SHP77 (cell line): Measurements from ENCODE around the gene RAB27A.

Source experiments
- DNase-seq, 2 experiments: peaks; one replicate each; lab custom pipeline; 2025; lab: John Stamatoyannopoulos, UW

Gene RAB27A

DNA sequence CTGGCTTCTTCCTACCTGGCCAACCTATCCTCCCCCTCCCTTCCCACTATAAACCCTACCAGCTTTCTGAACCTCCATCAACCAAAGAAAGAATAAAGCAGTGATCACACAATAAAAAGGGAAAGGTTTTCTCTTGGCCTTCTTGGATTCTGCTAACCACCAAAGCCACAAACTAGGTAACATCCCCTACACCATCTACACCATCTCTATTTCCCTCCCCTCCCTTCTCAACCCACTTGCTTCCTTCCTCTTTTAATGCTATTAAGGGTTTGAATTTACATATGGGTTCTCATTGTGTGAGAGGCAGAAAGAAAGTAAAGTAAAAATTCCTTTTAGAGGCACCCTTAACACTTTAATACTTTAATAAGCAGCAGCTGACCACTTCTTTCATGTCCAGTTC, 67.0 kb downstream of the RAB27A start:
- no peak for DNase-seq

DNA sequence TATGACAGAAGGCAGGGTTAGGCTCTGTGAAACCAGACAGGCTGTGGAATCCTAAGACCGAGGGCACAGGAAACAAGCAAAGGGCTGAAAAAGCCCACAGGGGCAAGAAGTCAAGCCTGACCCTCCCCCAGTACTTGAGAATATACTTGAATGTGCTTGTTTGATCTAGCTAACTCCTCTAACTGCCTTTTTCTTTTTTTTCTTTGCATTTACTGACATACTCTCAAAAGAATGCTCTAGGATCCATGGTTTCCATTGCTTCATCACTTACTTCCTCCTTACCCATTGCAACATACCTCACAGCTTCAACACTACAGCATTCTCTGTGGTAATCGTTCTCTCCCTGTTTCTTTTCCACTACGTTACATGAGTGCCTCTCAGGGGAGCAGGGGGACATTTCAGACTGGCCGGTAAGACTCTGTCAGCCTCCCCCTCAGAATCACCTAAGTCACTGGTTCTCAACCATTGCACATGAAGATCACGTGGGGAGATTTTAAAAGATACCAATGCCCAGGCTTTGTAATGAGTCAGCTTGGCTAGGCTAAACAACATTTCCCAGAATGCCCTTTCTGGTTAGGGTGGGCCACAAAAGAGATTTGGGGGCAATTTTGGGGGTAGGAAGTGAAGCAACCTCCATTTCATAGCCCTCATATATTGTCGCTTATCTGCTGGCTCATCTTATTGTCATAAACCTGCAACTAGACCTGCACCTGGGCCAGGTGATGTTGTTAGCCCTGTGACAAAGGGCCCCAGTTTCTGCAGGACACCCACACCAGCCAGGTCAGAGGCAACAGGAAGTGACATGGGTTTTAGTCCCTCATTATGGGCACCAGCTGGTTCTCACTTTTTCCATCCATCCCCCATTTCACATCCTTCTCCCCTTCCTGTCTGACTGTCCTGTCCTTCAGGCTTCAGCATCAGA, 68.3 kb downstream of the RAB27A start:
- no peak for DNase-seq

DNA sequence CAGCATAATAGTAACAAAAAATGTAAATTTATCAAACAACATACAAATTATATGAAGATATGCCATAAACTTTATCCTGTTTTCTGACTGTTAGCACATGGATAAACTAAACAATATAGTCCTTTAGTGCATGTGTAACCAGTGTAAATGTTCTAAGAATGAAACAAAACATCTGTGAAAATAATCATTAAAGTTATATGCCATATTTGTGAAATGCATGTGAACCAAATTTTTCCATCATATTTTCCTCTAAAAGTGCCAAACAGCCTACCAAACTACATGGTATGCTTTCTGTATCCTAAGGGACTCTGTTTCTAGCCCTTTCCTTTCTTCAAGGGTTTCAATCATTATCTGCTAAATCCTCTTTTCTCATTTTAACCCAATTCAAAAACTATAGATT, 69.0 kb downstream of the RAB27A start:
- no peak for DNase-seq

DNA sequence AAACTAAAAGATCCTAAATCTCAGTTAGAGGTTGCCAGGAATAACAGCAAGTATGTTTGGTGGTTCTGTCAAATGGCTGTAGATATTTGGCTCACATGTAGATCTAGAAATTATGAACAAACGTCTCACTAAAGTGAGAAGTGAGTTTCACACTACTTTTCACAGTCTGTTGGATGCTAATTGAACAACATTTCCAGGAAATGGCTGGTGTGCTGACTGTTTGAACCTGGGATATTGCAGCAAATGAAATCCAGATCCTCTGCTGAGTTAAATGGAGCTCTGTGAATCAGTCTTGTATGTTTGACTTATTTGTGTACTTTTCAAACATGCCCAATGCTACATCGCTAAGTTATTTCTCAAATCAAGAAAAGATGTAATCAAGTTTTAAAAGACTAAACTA, 71.6 kb downstream of the RAB27A start:
- DNase-seq, result no peak

DNA sequence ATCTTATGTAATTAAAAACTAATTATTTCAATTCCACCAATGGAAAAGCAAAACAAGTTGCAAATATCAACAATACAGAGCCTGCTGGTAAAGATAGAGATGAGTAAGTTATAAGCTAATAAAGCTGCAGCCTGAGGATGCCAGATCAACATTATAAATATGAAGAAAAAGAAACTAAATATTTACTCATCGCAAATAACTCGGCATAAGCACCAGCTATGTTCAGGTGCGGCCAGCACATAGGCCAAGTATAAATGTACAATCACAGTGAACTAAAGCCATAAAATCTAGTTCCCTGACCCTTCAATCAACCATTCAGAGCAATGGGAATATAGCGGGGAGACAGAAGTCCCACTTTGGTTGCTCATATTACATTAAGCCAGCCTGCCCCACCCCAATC, 85.1 kb downstream of the RAB27A start:
- DNase-seq, result no peak

DNA sequence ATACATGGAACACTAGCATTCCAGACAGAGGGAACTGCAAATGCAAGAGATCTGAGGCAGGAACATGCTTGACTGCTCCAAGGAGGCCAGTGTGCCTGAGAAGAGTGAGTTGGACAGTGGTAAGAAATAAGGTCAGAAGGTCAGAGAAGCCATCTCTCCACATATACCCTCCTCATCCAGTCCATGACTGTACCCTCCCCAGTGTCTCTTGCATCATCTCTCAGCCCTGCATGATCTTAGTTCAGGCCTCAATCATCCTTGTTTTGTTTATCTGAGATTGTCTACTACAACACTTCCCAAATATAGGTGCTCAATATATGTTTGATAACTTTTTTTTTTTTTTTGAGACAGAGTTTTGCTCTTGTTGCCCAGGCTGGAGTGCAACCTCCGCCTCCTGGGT, 87.4 kb downstream of the RAB27A start:
- no peak for DNase-seq

DNA sequence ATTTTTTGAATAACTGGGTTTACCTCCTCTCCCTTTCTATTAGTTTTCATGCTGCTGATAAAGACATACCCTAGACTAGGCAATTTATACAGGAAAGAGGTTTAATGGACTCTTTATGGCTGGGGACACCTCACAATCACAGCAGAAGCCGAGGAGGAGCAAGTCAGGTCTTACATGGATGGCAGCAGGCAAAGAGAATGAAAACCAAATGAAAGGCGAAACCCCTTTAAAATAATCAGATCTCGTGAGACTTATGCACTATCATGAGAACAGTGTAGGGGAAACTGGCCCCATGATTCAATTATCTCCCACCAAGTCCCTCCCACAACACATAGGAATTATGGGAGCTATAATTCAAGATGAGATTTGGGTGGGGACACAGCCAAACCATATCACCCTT, 90.9 kb downstream of the RAB27A start:
- no peak for DNase-seq

DNA sequence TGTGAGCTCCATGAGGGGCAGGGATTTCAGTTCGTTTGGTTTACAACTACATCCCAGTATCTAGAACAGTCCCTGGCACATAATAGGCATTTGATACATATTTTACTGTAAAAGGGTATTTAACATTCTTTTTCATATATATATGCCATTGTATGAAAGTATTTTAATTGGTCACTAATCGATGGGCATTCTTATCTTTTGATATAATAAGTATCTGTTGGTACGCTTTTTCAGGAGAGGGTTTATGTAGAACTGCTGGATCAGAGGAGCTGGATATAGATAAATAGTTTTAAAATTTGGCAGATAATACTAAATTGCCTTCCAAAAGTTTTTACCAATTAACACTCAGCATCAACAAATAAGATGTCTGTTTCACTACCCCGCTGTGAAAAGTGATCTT, 91.9 kb downstream of the RAB27A start:
- no peak for DNase-seq

DNA sequence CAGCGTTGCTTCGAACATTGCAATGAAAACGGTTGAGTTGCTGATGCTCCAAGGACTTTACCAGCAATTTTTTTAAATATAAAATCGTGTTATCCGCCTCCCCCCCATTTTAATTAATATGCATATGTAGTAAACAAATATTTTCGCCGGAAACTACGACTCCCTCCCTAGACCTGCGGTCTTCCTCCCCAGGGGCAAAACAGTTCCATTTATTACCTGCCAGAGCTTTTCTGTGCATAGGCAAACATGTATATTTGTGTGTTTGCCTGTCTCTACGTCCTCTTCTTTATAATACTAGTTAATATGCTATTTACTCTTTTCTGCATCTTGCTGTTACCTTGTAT, 92.3 kb downstream of the RAB27A start:
- DNase-seq, result no peak

DNA sequence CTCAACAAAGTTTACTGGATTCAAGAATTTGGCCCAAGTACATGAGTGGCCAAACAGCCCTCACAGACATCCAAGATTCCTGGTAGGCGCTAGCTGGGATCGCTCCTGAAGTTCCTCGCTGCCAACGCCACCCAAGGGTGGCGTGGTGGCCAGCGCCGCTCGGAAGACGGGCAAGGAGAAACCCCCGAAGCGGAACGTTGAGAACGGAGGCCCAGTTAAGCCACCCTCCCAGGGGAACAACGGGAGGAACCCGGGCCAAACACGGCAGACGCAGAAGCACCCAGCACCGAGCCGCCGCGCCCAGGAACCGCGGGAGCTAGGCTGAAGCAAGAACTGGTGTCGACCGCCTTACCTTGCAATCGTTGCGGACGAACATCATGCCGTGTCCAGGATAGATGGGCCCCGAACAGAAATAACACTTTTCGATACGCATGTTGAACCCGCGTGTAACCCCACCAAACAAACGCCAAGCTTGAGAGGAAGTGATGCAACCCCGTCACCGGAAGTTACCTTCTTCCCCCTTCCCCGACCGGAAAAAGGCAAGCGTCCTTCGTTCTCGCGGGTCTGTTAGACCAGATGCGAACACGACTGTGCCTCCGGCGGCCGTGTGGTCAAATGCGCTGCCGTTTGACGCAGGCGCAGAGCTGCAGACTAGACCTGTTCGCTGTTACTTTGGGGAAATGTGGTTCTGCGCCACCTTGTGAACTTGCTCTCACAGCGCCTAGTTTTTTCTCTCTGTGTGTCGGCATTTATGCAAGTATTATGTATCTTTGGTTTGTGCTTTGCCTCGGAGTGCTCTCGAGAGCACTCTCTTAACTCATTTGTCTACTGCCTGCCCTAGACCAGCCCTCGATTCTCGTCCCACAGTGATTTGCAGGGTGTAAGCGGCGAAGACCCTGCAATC, 92.9 kb downstream of the RAB27A start, which contains the start of gene RSL24D1:
RSL24D1 (minus strand) TSS at position 484 of the 904 bp plus-strand sequence; CDS start at position 433, 51 bp downstream.
- peak; percentile 97 to 98 for DNase-seq

DNA sequence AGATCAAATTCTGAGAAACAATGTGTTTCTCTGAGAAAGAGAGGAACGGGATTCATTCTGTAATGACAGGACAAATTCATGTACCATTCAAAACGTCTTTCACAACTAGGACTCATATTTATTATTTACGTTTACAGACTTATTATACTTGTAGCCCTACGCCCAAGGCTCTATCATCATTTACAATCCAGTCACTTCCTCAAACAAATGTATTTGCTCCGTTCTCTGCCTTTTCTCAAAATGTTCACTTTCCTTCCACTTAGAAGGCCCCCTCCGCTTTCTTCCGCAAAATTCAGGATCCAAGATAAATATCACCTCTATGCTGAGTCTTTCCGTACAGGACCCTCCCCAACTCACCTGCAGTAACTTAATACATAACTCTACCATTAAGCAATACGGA, 93.6 kb downstream of the RAB27A start:
- DNase-seq, result no peak

DNA sequence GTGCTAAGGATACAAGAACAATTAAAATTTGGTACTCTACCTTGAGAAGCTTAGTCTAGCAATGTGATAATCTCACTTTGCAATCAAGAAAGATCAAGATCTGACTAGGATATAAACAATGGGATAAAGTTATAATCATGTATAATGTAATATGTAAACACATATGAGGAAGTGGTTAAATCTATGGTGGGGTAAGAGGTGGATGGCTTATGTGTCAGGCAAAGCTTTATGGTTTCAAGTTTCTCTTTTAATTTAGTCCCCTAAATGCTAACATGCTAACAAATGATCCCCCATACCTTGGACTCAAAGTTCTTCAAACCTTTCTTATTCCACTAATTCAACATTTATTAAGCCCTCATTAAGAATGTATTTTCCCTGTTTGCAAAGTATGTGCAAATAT, 95.4 kb downstream of the RAB27A start:
- DNase-seq, result no peak

DNA sequence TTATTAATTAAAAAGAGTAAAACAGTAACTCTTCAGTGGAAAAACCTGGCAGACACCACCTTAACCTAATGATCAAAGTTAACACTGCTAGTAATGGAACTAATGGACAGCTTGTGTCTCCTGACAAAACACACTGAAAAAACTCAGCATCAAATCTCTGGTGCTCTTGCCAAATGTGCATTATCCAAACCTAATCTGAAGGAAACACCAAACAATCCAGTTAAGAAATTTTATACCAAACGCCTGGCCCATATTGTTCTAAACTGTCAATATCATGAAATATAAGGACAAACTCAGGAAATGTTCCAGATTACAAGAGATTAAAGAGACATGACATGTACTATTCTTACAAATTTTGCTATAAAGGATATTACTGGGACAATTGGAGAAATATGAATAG, 103.3 kb downstream of the RAB27A start:
- no peak for DNase-seq

DNA sequence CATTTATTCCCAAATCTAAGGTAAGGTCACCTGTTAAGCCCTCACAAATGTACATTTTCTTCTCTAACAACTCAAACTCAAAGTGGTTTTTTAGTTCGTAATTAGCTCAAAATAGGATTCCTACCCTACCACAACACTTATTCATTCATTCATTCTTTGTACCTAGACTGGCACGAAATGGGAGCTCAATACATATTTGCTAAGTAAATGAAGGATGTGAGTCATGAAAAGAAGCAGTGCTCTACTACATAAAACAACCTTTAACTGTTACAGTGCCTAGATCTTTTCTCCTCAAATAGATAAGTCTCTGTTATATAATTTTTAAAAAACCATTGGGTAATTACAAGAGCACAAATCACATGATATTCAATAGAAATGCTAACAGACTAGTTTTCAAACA, 105.9 kb downstream of the RAB27A start:
- no peak for DNase-seq

DNA sequence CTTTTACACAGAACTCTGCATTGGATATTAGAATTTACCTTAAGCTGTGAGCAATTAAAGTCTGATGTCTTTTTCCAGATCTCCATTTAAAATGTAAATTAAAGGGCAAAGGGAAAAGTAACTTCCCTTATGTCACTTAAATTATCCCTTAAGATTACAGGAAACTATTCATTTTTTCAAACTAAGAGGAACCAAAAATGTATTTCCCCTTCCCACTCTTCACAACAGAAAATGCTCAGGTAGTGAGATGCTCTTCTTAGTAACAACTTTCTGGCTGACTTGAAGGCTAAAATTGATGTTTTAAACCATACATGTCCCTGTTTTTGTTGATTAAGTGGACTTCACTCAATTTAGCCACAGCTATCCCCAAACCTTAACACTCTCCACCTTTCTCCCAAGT, 110.5 kb downstream of the RAB27A start:
- no peak for DNase-seq

DNA sequence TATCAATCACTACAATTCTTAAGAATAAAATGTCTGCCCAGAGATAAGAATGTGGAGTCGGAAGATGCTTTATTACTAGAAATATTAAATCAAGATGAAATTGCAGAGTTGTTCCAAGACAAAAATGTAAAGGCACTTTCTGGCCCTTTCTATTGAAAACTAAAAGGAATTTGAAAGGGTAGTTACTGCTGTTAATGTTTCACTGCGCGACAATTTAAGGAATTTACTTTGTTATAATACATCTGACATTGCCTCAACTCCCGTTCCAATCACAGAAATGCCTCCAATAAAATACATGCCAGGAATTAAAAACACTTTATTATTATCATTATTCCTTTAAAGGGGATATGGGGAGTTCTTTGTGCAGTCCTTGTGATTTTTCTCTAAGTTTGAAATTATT, 119.3 kb downstream of the RAB27A start:
- no peak for DNase-seq

DNA sequence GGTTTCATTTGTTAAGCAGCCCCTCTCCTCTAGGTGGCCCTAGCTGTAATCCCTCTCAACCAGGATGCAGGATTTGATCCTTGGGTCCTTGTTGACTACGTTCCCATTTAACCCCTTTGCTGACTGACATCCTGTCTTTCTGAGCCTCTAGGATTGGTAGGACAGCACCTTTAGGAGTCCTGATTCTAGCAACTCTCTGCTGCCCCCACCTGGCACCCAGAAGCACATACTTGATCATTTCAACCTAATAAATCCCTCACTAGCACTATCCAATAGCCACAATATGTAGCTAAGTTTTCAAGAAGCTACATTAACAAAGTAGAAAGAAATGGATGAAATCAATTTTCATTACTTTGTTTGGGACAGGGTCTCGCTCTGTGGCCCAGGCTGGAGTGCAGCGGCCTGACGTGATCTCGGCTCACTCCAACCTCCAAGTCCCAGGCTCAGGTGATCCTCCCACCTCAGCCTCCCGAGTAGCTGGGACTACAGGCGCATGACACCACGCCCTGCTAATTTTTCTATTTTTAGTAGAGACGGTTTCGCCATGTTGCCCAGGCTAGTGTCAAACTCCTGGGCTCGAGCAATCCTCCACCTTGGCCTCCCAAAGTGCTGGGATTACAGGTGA, 121.2 kb downstream of the RAB27A start:
- DNase-seq, result peak; percentile 75 to 82

DNA sequence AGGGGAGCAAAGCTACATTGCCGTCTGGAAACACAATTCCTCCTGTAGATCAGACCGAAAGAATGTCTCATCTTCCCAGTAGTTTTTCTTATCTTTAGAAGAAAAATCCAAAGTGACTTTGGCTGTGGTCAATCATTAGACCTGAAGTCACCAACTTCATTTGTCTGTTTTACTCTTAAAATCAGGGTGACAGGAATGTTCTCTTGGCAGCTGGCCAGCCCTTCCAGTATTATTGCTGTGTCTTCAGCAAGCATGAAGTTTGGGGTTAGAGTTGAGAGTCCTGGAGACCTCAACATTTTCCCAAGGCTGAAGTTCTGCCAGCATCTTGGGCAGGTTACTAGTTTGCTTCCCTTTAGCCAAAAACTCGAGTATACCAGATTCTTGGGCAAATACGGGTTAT, 125.3 kb downstream of the RAB27A start:
- DNase-seq, result no peak
